ENCODE results near the gene IRF2. TPM values are rescaled to one million over a fixed set of nuclear protein-coding genes. Genes with fewer than 3 reads are reported as not detected.

IRF2 gene
- total RNA-seq, 1 donor from 2014 or later = 21.8 TPM

- H3K36me3 Mint-ChIP-seq (ENCODE audit: unreplicated experiment) = no peaks in the 10 kb centered on the region
- H3K27me3 Mint-ChIP-seq (ENCODE audit: unreplicated experiment) = no peaks in the 10 kb centered on the region
- H3K4me3 Mint-ChIP-seq (ENCODE audit: unreplicated experiment) = no peak overlapping the region
- H3K27ac Mint-ChIP-seq (ENCODE audit: unreplicated experiment) = no peak overlapping the region
- peaks cover 49% of the 10 kb centered on the region for H3K4me1 Mint-ChIP-seq (ENCODE audit: unreplicated experiment)
- H3K9me3 Mint-ChIP-seq (ENCODE audit: unreplicated experiment) = no peaks in the 10 kb centered on the region
- no peak for TF ChIP-seq CTCF (IDR thresholded peaks at IDR 0.05)
- no peak for DNase-seq (ENCODE audit: extremely low spot score, unreplicated experiment)
Observed at GRCh38 chr4:184443318-184443717, 31.0 kb downstream of the IRF2 start.

DNA sequence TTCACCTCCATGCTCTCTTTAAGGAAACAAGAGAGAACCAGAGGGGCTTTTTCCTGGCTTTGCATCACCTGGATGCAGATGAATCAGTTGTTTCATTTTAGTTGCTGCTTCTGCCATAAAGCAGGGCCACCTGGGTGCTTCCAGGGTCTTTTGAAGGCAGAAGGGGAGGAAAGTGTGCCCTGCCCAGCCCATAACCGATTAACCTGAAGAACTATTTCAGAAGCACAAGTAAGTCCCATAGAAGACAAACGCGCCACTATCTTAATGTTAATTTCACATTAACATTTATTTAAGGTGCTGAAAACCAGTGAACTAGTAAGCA, 32.1 kb downstream of the IRF2 start:
- peak overlapping the region; percentile 75 for H3K27ac Mint-ChIP-seq (ENCODE audit: unreplicated experiment)

DNA sequence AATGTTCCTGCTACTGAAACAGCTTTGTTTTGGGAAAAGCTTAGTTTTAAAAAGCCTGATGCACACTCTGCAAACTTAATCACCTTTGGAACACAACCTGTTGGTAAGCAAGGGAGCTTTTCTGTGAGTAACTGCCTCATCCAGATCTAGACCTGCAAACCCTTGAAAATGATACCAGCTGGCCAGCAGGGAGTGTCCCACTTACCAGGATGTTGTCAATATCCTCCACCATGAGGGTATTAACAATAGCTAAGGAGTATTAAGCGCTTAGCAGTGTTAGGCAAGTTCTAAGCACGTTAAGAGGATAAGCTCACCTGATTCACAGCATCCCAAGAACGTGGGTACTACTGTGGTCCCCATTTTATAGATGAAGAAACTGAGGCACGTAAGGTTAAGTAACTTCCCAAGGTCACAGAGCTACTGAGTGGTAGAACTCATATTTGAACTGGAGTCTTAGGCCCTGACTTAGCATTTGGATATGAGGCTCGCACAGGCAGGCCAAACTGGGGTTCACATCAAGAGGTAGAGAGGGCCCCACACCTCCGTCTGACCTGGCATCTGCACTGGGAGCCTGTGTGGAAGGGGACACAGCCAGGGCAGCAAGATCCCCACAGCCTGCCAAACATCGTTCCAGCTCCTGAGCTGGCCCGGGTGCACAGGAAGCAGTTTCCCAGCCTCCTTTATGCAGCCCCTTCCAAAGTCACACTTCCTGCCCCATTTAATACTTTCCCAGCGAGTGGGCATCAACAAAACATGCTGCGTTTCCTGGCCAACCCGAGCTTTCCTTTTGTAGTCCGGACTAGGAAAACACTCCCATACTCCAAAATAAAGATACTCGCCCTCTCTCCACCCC, 32.7 kb downstream of the IRF2 start:
- Mint-ChIP-seq H3K4me3 (ENCODE audit: unreplicated experiment) (peak overlapping the region; percentile 15), H3K4me1 (ENCODE audit: unreplicated experiment) (peaks cover 42% of the 10 kb centered on the region), H3K27me3 (ENCODE audit: unreplicated experiment) (no peaks in the 10 kb centered on the region), H3K36me3 (ENCODE audit: unreplicated experiment) (no peaks in the 10 kb centered on the region), H3K27ac (ENCODE audit: unreplicated experiment) (peak overlapping the region; percentile 75), H3K9me3 (ENCODE audit: unreplicated experiment) (no peaks in the 10 kb centered on the region)
- no peak for DNase-seq (ENCODE audit: extremely low spot score, unreplicated experiment)
- no peak for TF ChIP-seq CTCF (IDR thresholded peaks at IDR 0.05)

More for the DNA sequence above, 32.1 kb downstream of the IRF2 start:
- no peak for DNase-seq (ENCODE audit: extremely low spot score, unreplicated experiment)
- Mint-ChIP-seq H3K27me3 (ENCODE audit: unreplicated experiment) (no peaks in the 10 kb centered on the region), H3K4me1 (ENCODE audit: unreplicated experiment) (peaks cover 46% of the 10 kb centered on the region), H3K9me3 (ENCODE audit: unreplicated experiment) (no peaks in the 10 kb centered on the region), H3K36me3 (ENCODE audit: unreplicated experiment) (no peaks in the 10 kb centered on the region), H3K4me3 (ENCODE audit: unreplicated experiment) (peak overlapping the region; percentile 15)
- TF ChIP-seq CTCF (IDR thresholded peaks at IDR 0.05) = no peak

DNA sequence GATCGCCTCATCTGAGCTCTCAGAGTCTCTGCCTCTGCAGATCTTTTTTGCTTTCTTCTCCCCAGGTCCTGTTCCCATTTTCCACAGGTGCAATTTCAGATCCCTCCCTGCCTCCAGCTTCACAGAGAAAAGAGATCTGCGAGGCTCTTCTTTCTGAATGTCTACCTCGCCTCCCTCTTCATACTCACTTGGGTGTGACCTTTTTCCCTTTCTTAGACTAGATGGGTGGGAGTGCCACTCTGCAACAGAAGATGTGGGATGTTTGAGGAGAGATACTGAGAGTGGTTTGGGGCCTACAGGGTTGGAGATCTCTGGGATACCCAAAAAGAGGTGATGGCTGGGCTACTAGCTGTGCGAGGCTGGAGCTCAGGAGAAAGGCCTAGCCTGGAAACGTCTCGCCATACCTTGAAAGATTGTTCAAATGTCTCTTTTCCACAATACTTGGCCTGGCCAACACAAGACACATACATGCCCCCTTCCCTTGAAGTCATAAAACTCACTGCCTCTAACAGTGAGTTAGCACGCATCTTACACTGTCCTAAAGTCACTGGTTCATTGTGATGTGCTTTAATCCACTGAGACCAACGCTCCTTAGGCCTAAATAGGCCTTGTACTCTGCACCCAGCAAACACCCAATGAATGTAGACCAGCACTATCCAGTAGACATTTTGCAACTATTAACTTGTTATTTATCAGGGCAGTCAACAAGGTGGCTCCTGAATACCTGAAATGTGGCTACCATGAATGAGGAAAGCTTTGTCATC, 33.6 kb downstream of the IRF2 start:
- no peaks in the 10 kb centered on the region for H3K36me3 Mint-ChIP-seq (ENCODE audit: unreplicated experiment)
- TF ChIP-seq CTCF (IDR thresholded peaks at IDR 0.05) = no peak
- H3K27me3 Mint-ChIP-seq (ENCODE audit: unreplicated experiment) = no peaks in the 10 kb centered on the region
- no peak for DNase-seq (ENCODE audit: extremely low spot score, unreplicated experiment)
- no peak overlapping the region for H3K27ac Mint-ChIP-seq (ENCODE audit: unreplicated experiment)
- H3K9me3 Mint-ChIP-seq (ENCODE audit: unreplicated experiment) = no peaks in the 10 kb centered on the region
- H3K4me3 Mint-ChIP-seq (ENCODE audit: unreplicated experiment) = no peak overlapping the region
- H3K4me1 Mint-ChIP-seq (ENCODE audit: unreplicated experiment) = peaks cover 41% of the 10 kb centered on the region

All from osteocyte (in vitro differentiated cells).